NCI-H1694 (cell line): Measurements from ENCODE around the gene IL34.

Source experiments
- DNase-seq: peaks from one replicate; lab custom pipeline; 2025; lab: John Stamatoyannopoulos, UW

Gene IL34

DNA sequence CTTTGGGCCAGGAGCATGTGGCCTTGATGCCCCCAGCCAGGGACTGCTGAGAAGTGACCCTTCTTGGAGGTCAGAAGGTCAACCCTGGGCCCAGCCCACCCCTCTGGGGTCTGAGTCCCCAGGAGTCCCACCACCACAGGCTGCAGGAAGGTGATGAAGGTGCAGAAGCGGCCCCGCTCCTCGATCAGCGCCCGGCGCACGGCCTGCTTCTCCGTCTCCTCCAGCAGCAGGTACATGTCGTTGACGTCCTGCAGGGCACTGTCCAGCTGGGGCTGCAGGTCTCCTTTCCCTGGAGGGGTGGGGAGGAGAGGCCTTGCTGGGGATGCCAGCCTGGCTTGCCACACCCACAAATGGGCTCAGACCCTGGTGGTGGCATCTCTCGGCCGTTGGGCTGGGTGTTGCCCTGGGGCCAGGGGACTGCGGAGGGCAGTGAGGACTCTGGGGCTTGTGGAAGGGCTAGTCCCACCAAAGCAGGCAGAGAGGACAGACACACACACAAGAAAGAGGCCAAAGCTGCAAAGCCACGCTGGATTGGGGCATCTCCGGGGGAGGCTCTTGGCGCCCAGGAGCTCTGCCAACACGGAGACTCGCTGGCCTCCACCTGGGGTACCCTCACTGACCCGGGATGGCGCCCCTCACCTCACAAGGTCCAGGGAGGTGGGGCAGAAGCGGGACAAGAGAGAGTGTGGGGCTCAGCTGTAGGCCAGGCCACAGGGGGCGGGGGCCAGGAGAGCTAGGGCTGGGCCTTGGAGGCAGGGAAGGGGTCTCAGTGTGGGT is 31.9 kb downstream of the IL34 start:
- DNase-seq = no peak

DNA sequence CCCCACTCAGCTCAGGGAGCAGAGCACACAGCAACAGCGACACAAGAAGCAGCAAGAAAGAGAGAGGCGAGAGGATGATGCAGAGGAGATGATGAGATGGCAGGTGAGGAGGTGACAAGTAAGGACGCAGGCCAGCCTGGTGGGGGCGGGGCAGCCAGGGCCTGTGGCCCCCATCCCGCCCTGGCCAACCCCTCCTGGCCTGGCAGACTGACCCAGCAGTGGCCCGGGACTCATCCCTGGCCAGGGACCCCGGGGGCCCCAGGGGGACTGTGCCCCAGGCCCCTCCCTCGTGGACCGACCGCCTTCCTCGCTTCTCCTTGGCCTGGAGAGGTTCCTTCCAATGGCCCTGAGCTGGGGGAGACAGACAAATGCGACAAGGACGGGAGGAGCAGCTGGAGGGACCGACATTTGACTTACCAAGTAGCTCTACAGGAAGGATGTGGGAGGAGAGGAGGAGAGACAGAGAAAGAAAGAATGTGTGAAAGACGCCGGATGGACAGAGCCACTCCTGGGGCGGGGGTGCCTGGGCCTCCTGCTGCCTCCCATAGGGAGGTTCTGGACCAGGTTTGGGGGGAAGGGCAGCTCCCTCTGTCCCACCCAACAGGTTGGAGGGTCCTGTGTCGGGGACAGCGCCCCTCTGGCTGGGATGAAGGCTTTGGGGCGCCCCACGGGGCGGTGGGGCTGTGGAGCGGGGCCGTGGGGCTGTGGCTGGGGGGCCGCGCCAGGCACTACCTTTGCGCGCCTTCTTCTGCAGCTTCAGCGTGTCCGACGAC is 32.7 kb downstream of the IL34 start:
- no peak for DNase-seq

GRCh38 chr16:70679671-70680494 is 33.5 kb downstream of the IL34 start:
- no peak for DNase-seq

DNA sequence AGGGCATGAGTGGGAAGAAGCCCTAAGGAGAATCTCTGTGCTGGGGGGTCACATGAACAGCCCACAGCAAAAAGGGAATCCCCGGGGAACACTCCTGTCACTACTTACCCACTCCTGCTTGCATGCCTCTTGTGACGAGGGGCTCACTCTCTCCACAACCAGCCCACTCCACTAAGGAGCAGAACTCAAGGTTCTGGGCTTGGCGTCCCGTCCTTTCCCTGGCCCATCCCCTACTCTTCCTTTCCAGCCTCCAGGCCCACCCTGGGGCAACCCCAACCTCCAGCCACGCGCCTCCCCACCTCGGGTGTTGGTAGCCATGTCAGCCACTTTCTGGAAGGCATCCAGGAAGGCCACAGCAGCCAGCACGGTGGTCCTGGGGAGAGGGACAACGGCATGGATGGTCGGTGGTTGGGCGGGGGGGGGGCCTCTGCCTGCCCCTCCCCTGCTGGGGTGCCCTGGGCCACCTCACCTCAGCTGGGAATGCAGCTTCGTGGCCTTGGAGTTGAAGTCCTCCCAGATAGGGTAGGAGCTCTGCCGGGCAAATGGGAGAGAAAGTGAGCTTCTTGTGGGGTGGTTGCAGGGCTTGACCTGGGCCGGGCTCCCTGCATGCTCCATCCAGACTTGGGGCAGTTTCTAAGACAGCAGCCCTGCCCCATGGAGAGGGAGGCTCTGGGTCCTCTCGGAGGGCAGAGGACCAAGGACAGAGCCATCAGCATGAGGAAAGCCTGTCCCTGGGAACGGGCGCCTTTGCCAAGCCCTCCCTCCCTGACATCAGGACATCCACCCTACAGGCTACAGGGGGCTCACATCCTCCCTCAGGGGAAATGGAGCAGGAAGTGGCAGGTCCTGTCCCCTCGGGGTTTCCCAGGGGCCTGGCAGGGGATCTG is 34.4 kb downstream of the IL34 start:
- no peak for DNase-seq

- no peak for DNase-seq
These were observed 35.3 kb downstream of the IL34 start for GRCh38 chr16:70681382-70682238.

GRCh38 chr16:70682239-70683145 is 36.1 kb downstream of the IL34 start:
- no peak for DNase-seq

GRCh38 chr16:70683146-70683944 is 37.0 kb downstream of the IL34 start:
- no peak for DNase-seq

DNA sequence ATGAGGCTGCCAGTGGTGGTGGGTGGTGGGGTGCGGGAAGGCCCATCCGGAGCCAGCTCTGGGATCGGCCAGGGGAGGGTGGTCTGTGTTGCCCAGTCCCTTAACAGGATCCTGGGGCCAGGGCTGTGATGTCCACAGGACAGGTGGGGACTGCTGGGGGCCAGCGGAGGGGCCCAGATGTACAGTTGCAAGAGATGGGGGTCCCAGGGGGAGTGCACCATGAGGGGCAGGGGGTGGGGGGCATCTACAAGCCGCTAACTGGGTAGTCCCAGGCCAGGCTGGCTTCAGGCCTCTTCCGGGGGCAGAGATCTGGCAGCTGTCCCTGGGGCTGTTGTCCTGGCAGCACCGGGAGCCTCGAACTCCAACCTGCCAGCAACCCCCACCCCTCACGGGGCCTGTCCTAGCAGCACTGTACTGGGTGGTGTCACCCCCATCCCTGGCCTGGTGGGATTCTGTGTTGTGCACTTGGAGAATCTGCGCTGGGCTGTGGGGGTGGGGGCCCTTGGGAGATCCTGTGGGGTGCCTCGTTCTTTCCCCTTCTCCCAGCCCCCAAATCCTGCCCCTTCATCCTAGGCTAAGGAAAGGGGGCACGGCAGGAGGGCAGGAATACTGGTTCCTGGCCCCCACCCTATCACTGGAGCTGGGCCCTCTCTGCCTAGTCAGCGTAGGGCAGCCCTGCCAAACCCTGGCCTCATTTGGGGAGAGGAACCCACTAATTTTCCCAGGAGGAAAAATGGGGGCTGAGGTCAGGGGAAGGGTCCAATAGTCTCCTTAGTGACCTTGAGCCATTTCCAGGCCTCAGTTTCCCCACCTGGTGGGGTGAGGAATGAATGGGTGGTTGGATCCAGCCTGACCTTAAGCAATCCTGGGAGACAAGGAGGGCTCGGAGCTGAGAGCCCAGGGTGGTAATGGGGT is 38.0 kb downstream of the IL34 start:
- DNase-seq = no peak

GRCh38 chr16:70685061-70685937 is 38.9 kb downstream of the IL34 start:
- DNase-seq = no peak

- DNase-seq = no peak
These were observed 39.6 kb downstream of the IL34 start, which contains the start of gene MTSS2 for GRCh38 chr16:70685938-70686375. Gene MTSS2 (minus strand): TSS chr16:70686053. CDS start chr16:70685791, 262 bp downstream.

DNA sequence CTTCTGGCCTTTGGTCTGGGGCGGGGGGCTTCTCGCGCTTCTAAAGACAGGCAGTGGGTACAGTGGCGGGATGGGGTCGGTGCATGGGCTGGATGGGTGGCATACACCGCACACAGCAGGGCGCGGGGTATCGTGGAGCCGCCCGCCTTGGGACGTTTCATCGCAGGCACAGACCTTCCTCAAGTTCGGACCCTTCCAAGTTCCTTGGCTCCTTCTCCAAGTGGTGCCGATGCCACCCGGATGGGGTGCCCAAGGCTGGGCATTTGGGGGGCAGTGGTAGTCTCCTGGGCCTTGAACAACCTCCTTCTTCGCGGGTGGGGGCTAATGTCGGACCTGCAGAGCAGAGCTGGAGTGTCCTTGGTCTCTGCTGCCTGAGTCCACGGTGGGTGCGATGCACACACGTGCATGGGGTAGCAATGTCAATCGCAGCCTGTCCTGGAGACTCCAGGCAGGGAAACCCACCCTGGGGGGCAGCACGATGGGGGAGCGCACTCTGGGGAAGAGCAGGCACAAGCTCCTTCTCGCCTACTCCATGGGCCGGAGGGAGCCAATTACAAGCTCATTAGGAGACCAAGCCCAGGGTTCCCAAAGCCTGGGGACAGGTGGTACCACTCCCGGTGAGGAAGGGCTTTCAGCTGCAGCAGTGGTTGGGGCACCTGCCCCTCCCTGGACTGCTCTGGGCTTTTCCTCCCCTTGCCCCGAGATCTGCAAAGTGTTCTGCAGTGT is 40.2 kb downstream of the IL34 start:
- no peak for DNase-seq

DNA sequence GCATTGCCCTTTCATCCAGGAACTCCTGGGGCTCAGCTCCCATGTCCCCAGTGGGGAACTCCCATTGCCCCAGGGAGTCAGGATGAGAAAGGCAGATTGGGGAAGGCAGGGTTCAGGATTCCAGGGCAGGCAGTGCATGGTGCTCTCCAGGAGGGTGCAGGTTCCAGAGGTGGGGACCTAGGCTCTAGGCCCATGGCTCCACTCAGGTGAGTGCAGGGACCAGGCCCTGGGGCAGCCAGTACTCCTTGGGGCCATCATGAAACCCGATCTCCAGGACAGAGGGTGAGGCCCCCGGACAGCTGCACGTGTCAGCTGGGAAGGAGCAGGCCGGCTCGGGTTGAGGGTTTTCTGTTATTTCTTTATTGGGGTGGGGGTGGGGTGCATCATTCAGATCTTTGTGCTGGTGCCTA is 40.7 kb downstream of the IL34 start:
- DNase-seq = no peak

- no peak for DNase-seq
These were observed 41.4 kb downstream of the IL34 start for GRCh38 chr16:70687671-70688245.

DNA sequence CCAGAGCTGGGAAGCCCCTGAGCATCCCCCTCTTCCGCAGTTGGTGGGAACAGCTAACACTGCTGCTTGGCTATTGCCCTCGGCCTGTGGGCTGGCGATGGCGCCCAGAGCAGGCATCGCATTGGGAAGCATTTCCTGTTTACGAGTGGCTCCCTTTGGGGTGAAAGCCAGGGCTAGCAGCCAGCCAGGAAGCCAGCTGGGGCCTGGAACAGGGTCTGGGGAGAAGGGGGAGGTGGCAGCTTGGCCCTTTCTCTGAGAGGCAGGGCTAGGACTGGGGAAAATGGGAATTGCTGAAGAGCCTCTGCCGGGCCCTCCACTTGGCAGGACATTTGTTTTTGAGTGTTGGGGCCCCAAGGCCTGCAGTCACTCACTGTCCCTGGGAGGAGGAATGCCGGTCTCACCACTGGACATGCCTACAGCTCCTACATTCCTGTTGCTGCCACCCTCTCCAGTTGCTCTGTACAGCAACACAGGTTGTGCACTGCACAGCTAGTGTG is 41.9 kb downstream of the IL34 start:
- DNase-seq = no peak
